ENCODE measurements around the gene ITPR2.
"Not testable (repeated sequence)": the region's sequence is repeated elsewhere in the genome, so short reads cannot be mapped to it uniquely, and the experiment has no call there.

ITPR2 gene

GRCh38 chr12:26750531-26751175 is 82.3 kb downstream of the ITPR2 start:
- no peak for DNase-seq

- no peak for DNase-seq
These were observed 83.2 kb downstream of the ITPR2 start for GRCh38 chr12:26749781-26750180.

GRCh38 chr12:26748741-26749431 is 84.1 kb downstream of the ITPR2 start:
- DNase-seq = no peak

- no peak for DNase-seq
These were observed 84.6 kb downstream of the ITPR2 start for GRCh38 chr12:26748412-26748740.

- no peak for DNase-seq
These were observed 86.8 kb downstream of the ITPR2 start for GRCh38 chr12:26746121-26746714.

GRCh38 chr12:26744697-26745440 is 88.1 kb downstream of the ITPR2 start:
- no peak for DNase-seq

- DNase-seq = no peak
These were observed 88.9 kb downstream of the ITPR2 start for GRCh38 chr12:26744042-26744626.

- no peak for DNase-seq
These were observed 91.3 kb downstream of the ITPR2 start for GRCh38 chr12:26741584-26742227.

GRCh38 chr12:26740991-26741390 is 92.0 kb downstream of the ITPR2 start:
- DNase-seq = no peak

GRCh38 chr12:26740348-26740747 is 92.6 kb downstream of the ITPR2 start:
- no peak for DNase-seq

- DNase-seq = no peak
These were observed 95.4 kb downstream of the ITPR2 start for GRCh38 chr12:26737487-26738030.

GRCh38 chr12:26736563-26737486 is 96.2 kb downstream of the ITPR2 start:
- DNase-seq = no peak

GRCh38 chr12:26735249-26735639 is 97.8 kb downstream of the ITPR2 start:
- no peak for DNase-seq

GRCh38 chr12:26734510-26735248 is 98.3 kb downstream of the ITPR2 start:
- no peak for DNase-seq

GRCh38 chr12:26732005-26732908 is 100.7 kb downstream of the ITPR2 start:
- no peak for DNase-seq

GRCh38 chr12:26730481-26731350 is 102.3 kb downstream of the ITPR2 start:
- DNase-seq = no peak

- DNase-seq = not testable (repeated sequence)
These were observed 103.8 kb downstream of the ITPR2 start for GRCh38 chr12:26729137-26729671.

All from CD4-positive, alpha-beta T cell treated with Interferon alpha-2 for 1 hour (primary cell).